Measurements from ENCODE around the gene DKC1.
A peak's percentile ranks its signal among the peaks of the same experiment; 100 is the strongest.

DKC1 gene

DNA sequence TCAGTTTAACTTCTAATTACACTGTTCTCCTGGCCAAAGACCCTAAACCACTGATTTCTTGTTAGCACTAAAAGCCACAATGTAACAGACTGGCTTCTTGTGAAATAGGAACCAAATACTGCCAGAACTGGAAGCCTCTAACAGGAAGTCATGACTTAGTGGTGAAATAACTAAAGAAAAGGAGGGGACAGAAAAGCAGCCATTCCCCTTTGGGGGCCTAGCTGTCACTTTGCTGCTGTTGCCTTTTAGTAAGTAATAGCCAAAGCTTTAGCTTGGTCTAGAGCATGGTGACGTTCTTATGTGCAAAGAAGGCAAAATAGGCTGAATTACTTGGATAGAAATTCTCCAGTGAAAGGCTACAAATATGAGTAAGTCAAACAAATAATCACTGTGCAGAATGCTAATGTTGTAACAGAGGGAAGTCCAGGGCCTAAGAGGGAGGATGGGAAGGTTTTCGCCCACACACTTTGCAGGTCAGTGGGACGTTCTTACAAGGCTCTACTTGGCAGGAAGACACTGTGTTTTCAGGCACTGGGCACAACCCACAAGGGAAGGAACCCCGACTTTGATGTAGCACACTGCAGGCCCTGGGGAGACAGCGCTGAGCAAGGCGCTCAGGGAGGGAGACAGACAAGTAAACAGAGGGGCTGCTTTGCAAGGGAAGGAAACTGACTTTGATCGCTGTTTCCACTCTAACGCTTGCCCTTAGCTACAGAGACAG is 28.4 kb upstream of the DKC1 start:
- peak; percentile 84 for DNase-seq (ENCODE audit: low read depth)
- H3K4me3 ChIP-seq (replicated peaks; ENCODE audit: low read depth, low read length), result no peak overlapping the region

GRCh38 chrX:154735695-154736393 is 26.8 kb upstream of the DKC1 start:
- TF ChIP-seq, protein P1, sequence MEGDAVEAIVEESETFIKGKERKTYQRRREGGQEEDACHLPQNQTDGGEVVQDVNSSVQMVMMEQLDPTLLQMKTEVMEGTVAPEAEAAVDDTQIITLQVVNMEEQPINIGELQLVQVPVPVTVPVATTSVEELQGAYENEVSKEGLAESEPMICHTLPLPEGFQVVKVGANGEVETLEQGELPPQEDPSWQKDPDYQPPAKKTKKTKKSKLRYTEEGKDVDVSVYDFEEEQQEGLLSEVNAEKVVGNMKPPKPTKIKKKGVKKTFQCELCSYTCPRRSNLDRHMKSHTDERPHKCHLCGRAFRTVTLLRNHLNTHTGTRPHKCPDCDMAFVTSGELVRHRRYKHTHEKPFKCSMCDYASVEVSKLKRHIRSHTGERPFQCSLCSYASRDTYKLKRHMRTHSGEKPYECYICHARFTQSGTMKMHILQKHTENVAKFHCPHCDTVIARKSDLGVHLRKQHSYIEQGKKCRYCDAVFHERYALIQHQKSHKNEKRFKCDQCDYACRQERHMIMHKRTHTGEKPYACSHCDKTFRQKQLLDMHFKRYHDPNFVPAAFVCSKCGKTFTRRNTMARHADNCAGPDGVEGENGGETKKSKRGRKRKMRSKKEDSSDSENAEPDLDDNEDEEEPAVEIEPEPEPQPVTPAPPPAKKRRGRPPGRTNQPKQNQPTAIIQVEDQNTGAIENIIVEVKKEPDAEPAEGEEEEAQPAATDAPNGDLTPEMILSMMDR (IDR thresholded peaks at IDR 0.05; ENCODE audit: low read length, missing control alignments), result no peak
- peak; percentile 94 for DNase-seq (ENCODE audit: low read depth)
- H3K4me3 ChIP-seq (replicated peaks; ENCODE audit: low read depth, low read length), result no peak overlapping the region

More for the DNA sequence above, 28.4 kb upstream of the DKC1 start:
- TF ChIP-seq, protein P1 (IDR thresholded peaks at IDR 0.05; ENCODE audit: low read length, missing control alignments), result no peak

GRCh38 chrX:154737136-154737535 is 25.5 kb upstream of the DKC1 start:
- H3K4me3 ChIP-seq (replicated peaks; ENCODE audit: low read depth, low read length), result no peak overlapping the region
- no peak for DNase-seq (ENCODE audit: low read depth)
- TF ChIP-seq, protein P1 (IDR thresholded peaks at IDR 0.05; ENCODE audit: low read length, missing control alignments), result no peak

DNA sequence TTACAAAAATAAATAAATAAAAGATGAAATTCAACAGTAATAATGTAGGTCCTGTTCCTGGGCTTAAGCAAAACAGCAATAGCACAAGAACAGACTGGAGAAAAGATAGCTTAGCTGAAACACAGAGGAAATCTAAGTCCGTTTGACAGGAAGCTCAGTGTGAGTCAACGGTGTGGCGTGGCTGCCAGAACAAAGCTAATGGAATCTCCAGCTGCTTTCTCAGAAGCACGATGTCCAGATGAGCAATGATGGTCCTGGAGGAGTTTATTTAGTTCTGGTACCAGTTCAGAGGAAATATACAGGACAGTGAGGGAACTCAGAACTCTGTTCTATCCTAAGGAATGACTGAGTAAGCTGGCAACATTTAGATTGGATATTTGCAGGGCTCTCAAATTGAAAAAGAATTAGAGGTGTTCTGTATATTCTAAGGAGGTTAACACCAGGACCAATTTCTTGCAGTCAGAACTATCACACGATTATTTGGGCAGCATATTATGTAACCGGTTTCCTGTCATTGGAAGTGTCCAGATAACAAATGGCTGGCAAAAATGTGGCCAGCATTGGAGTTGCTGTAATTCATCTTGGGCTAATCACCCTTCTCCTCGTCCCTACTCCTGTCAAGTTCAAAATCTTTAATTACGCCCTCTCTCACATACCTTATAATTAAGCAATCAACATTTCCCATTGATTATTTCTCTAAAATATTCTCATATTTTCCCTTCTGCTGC is 24.5 kb upstream of the DKC1 start:
- TF ChIP-seq, protein P1 (IDR thresholded peaks at IDR 0.05; ENCODE audit: low read length, missing control alignments), result no peak
- no peak overlapping the region for H3K4me3 ChIP-seq (replicated peaks; ENCODE audit: low read depth, low read length)
- DNase-seq (ENCODE audit: low read depth), result peak; percentile 89

- DNase-seq (ENCODE audit: low read depth), result no peak
- H3K4me3 ChIP-seq (replicated peaks; ENCODE audit: low read depth, low read length), result no peak overlapping the region
- TF ChIP-seq, protein P1 (IDR thresholded peaks at IDR 0.05; ENCODE audit: low read length, missing control alignments), result no peak
Observed at GRCh38 chrX:154739952-154740465, 22.7 kb upstream of the DKC1 start.

DNA sequence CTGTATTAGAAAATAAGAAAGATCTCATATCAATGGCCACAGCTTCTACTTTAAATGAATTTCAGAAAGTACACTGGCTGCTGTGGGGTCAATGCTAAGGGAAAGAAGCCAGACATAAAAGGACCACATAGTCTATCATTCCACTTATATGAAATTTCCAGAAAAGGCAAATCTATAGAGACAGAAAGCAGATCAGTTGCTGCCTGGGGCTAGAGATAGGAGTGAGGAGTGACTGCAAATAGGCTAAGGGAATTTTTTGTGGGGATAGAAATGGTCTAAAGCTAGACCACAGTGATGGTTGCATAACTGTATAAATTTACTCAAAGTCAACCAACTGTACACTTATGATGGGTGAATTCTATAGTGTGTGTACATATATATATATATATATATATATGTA is 20.1 kb upstream of the DKC1 start:
- TF ChIP-seq, protein P1 (IDR thresholded peaks at IDR 0.05; ENCODE audit: low read length, missing control alignments), result no peak
- no peak for DNase-seq (ENCODE audit: low read depth)
- no peak overlapping the region for H3K4me3 ChIP-seq (replicated peaks; ENCODE audit: low read depth, low read length)

Measured in fibroblast of pulmonary artery (primary cell).